Endodermal cell (in vitro differentiated cells): ENCODE results near the gene TREH. TPM values are rescaled to one million over a fixed set of nuclear protein-coding genes. Genes with fewer than 3 reads are reported as not detected.
A peak's percentile ranks its signal among the peaks of the same experiment; 100 is the strongest.

Source experiments
- DNase-seq: peaks from one replicate; pipeline ENCODE4 v3.0.0-alpha.2; 2017
- H3K27ac ChIP-seq: 2 replicates; pipeline ENCODE4 v1.5.1; 2013; ENCODE audit warnings: mild to moderate bottlenecking, low read depth, low read length, moderate library complexity
- H3K27me3 ChIP-seq: 2 replicates; pipeline ENCODE4 v1.6.1; 2013; ENCODE audit warnings: mild to moderate bottlenecking, low read length, moderate library complexity; ENCODE audit not compliant: insufficient read depth, control insufficient read depth, poor library complexity, severe bottlenecking
- H3K36me3 ChIP-seq: 2 replicates; pipeline ENCODE4 v1.7.0; 2013; ENCODE audit warnings: mild to moderate bottlenecking, low read length, moderate library complexity; ENCODE audit not compliant: control insufficient read depth, insufficient read depth
- H3K4me1 ChIP-seq: one replicate; pipeline ENCODE4 v1.7.0; 2013; ENCODE audit warnings: low read length; ENCODE audit not compliant: control insufficient read depth, insufficient read depth
- H3K4me3 ChIP-seq: 2 replicates; pipeline ENCODE4 v1.5.1; 2013; ENCODE audit warnings: mild to moderate bottlenecking, low read length, moderate library complexity
- H3K9ac ChIP-seq: 2 replicates; pipeline ENCODE4 v1.6.1; 2013; ENCODE audit warnings: mild to moderate bottlenecking, low read length, moderate library complexity; ENCODE audit not compliant: poor library complexity, severe bottlenecking; ENCODE audit errors: extremely low read depth
- H3K9me3 ChIP-seq: 2 replicates; pipeline ENCODE4 v1.6.1; 2013; ENCODE audit warnings: mild to moderate bottlenecking, low read length, moderate library complexity; ENCODE audit not compliant: control insufficient read depth
- H3K27ac Mint-ChIP-seq: 2 replicates; pipeline ENCODE4 v1.8.0; 2020; ENCODE audit warnings: mixed read lengths
- H3K27me3 Mint-ChIP-seq: 2 replicates; pipeline ENCODE4 v1.8.0; 2021; ENCODE audit warnings: mild to moderate bottlenecking, mixed read lengths; ENCODE audit not compliant: insufficient read depth
- H3K36me3 Mint-ChIP-seq: 2 replicates; pipeline ENCODE4 v1.8.0; 2020; ENCODE audit warnings: low read depth, mixed read lengths
- H3K4me1 Mint-ChIP-seq: 2 replicates; pipeline ENCODE4 v1.8.0; 2020; ENCODE audit warnings: mixed read lengths
- H3K4me3 Mint-ChIP-seq: 2 replicates; pipeline ENCODE4 v1.8.0; 2020; ENCODE audit warnings: mild to moderate bottlenecking, moderate library complexity, mixed read lengths
- H3K9me3 Mint-ChIP-seq: 2 replicates; pipeline ENCODE4 v1.8.0; 2020; ENCODE audit warnings: mild to moderate bottlenecking, mixed read lengths
- CTCF ChIP-seq: fragments of 200-600 bp; sonication (generic); conservative IDR thresholded peaks from 2 replicates; pipeline ENCODE4 v1.5.0; 2021; ENCODE audit warnings: antibody characterized with exemption, mild to moderate bottlenecking
- WGBS, 2 experiments: methylation state at CpG; one replicate each; pipeline versions ENCODE4 v1.1.5 to v1.1.7; 2013; ENCODE audit warnings: missing lambda C conversion rate in 2 of 2, mixed read lengths in 1 of 2; ENCODE audit not compliant: insufficient coverage in 1 of 2, insufficient read length in 1 of 2; 5-methylcytosine and 5-hydroxymethylcytosine counted together
- total RNA-seq, 2 donors: library from RNA; stranded (reverse); fragmentation: NEBNext Ultra II Directional in 1 of 2; extraction: Animal tissue kit (Norgen Biotek cat#: 25700) in 1 of 2; gene quantifications; 2 replicates in 1 of 2; 3 replicates in 1 of 2; pipeline ENCODE4 v1.2.1, GENCODE V29; 2021

The TREH gene
- total RNA-seq, 2 donors from 2014 or later = not detected

GRCh38 chr11:118673361-118674081 is 5.9 kb downstream of the TREH start:
- H3K9me3 Mint-ChIP-seq = peaks cover 31% of the 10 kb centered on the region
- no peaks in the 10 kb centered on the region for H3K4me1 Mint-ChIP-seq
- H3K36me3 Mint-ChIP-seq = no peaks in the 10 kb centered on the region
- WGBS, 2 experiments = 87 to 95% methylated on average over 6 of the region's 6 CpGs
- TF ChIP-seq CTCF = no peak
- H3K27ac Mint-ChIP-seq = no peak overlapping the region
- H3K4me1 ChIP-seq = no peaks in the 10 kb centered on the region
- H3K4me3 Mint-ChIP-seq = no peak overlapping the region
- no peak overlapping the region for H3K9ac ChIP-seq
- H3K9me3 ChIP-seq = peaks cover 16% of the 10 kb centered on the region
- H3K36me3 ChIP-seq = no peaks in the 10 kb centered on the region
- peaks cover 18% of the 10 kb centered on the region for H3K27me3 Mint-ChIP-seq
- H3K27ac ChIP-seq = no peak overlapping the region
- H3K4me3 ChIP-seq = no peak overlapping the region
- no peaks in the 10 kb centered on the region for H3K27me3 ChIP-seq
- peak; percentile 26 for DNase-seq

GRCh38 chr11:118672846-118673245 is 6.6 kb downstream of the TREH start:
- Mint-ChIP-seq H3K4me3 (no peak overlapping the region), H3K9me3 (peaks cover 30% of the 10 kb centered on the region), H3K27me3 (peaks cover 15% of the 10 kb centered on the region), H3K36me3 (no peaks in the 10 kb centered on the region), H3K4me1 (no peaks in the 10 kb centered on the region), H3K27ac (no peak overlapping the region)
- no peaks in the 10 kb centered on the region for H3K36me3 ChIP-seq
- peak; percentile 67 for DNase-seq
- no peak overlapping the region for H3K9ac ChIP-seq
- no peak overlapping the region for H3K4me3 ChIP-seq
- TF ChIP-seq CTCF = peak; percentile 69
- H3K9me3 ChIP-seq = peaks cover 16% of the 10 kb centered on the region
- no peaks in the 10 kb centered on the region for H3K27me3 ChIP-seq
- H3K4me1 ChIP-seq = no peaks in the 10 kb centered on the region
- H3K27ac ChIP-seq = no peak overlapping the region
- 59 to 60% methylated on average over 1 of the region's 1 CpG for WGBS, 2 experiments

GRCh38 chr11:118671254-118671653 is 8.2 kb downstream of the TREH start:
- Histone ChIP-seq H3K9me3 (peaks cover 10% of the 10 kb centered on the region), H3K9ac (no peak overlapping the region), H3K4me1 (no peaks in the 10 kb centered on the region), H3K27ac (no peak overlapping the region), H3K27me3 (no peaks in the 10 kb centered on the region), H3K36me3 (no peaks in the 10 kb centered on the region), H3K4me3 (no peak overlapping the region)
- 88 to 95% methylated on average over 2 of the region's 2 CpGs for WGBS, 2 experiments
- H3K27me3 Mint-ChIP-seq = peaks cover 14% of the 10 kb centered on the region
- DNase-seq = no peak
- no peak for TF ChIP-seq CTCF
- H3K9me3 Mint-ChIP-seq = peaks cover 17% of the 10 kb centered on the region
- no peaks in the 10 kb centered on the region for H3K36me3 Mint-ChIP-seq
- H3K4me1 Mint-ChIP-seq = no peaks in the 10 kb centered on the region
- H3K27ac Mint-ChIP-seq = no peak overlapping the region
- H3K4me3 Mint-ChIP-seq = no peak overlapping the region
